HepG2 (cell line): Measurements from ENCODE around the gene MICA. TPM values are rescaled to one million over a fixed set of nuclear protein-coding genes. Genes with fewer than 3 reads are reported as not detected.

ENCODE experiments used
- AGO1 ChIP-seq: fragments of 200-400 bp; formaldehyde crosslinking; IDR thresholded peaks from 2 replicates; pipeline ENCODE4 v1.6.1; 2017; ENCODE audit warnings: mild to moderate bottlenecking, low read depth, low read length, moderate library complexity; ENCODE audit not compliant: poor library complexity, severe bottlenecking
- CAMTA2 ChIP-seq: sonication (generic); formaldehyde crosslinking; IDR thresholded peaks from 2 replicates; pipeline ENCODE4 v1.4.0; 2020; ENCODE audit warnings: mild to moderate bottlenecking, missing genetic modification reagents, borderline replicate concordance
- HNRNPLL ChIP-seq: fragments of 200-400 bp; formaldehyde crosslinking; IDR thresholded peaks from 2 replicates; pipeline ENCODE4 v1.6.1; 2017; ENCODE audit warnings: mild to moderate bottlenecking, low read depth, low read length; ENCODE audit not compliant: poor library complexity, severe bottlenecking
- HOXA7 ChIP-seq: sonication (generic); formaldehyde crosslinking; IDR thresholded peaks from 2 replicates; pipeline ENCODE4 v1.8.1; 2022; ENCODE audit warnings: mild to moderate bottlenecking, missing genetic modification reagents, moderate library complexity
- NFE2L1 ChIP-seq: sonication (generic); formaldehyde crosslinking; IDR thresholded peaks from 2 replicates; pipeline ENCODE4 v1.4.0; 2020; ENCODE audit warnings: missing genetic modification reagents, mild to moderate bottlenecking, borderline replicate concordance
- ZFY ChIP-seq: sonication (generic); formaldehyde crosslinking; IDR thresholded peaks from 2 replicates; pipeline ENCODE4 v1.4.0; 2020; ENCODE audit warnings: missing genetic modification reagents
- ZNF232 ChIP-seq: sonication (generic); formaldehyde crosslinking; IDR thresholded peaks from 2 replicates; pipeline ENCODE4 v1.4.0; 2020; ENCODE audit warnings: missing genetic modification reagents, borderline replicate concordance
- ZNF24 ChIP-seq: fragments of 450-650 bp; IDR thresholded peaks from 2 replicates; pipeline ENCODE4 v1.6.1; 2017; ENCODE audit warnings: antibody characterized with exemption, mild to moderate bottlenecking
- ZNF547 ChIP-seq: sonication (generic); formaldehyde crosslinking; IDR thresholded peaks from 2 replicates; pipeline ENCODE4 v1.5.1; 2020; ENCODE audit warnings: mild to moderate bottlenecking, missing genetic modification reagents
- polyA plus RNA-seq, 8 experiments: library from polyadenylated mRNA; depleted of rRNA in 3 of 8; stranded (reverse) in 7 of 8; unstranded in 1 of 8; fragments of >200 nt; fragmentation: Illumina TruSeq in 4 of 8; extraction: Trizol in 4 of 8; gene quantifications; 2 replicates each; pipeline versions ENCODE4 v1.2.1 to v1.2.3, GENCODE V29; 2011 to 2016; ENCODE audit warnings: low read depth in 4 of 8, missing spikeins in 1 of 8, mixed read lengths in 1 of 8; ENCODE audit not compliant: insufficient read depth in 1 of 8
- total RNA-seq, 5 experiments: library from RNA; depleted of rRNA; stranded (reverse); fragments of >200 nt; fragmentation: Illumina TruSeq; extraction: Trizol; gene quantifications; 2 replicates each; pipeline ENCODE4 v1.2.3, GENCODE V29; 2016; ENCODE audit warnings: low read depth in 1 of 5
- TF ChIP-seq, protein P1 (sequence below): sonication (generic); formaldehyde crosslinking; IDR thresholded peaks from 2 replicates; pipeline ENCODE4 v1.5.0; 2020; ENCODE audit warnings: mild to moderate bottlenecking, missing genetic modification reagents
- TF ChIP-seq, protein P2 (sequence below): sonication (generic); formaldehyde crosslinking; IDR thresholded peaks from 2 replicates; pipeline ENCODE4 v1.8.0; 2022; ENCODE audit warnings: missing genetic modification reagents, low read depth, mild to moderate bottlenecking, borderline replicate concordance
- TF ChIP-seq, protein P3 (sequence below): sonication (generic); formaldehyde crosslinking; IDR thresholded peaks from 2 replicates; pipeline ENCODE4 v1.4.0; 2020; ENCODE audit warnings: mild to moderate bottlenecking, missing genetic modification reagents
- TF ChIP-seq, protein P4 (sequence below): sonication (generic); formaldehyde crosslinking; IDR thresholded peaks from 2 replicates; pipeline ENCODE4 v1.5.1; 2020; ENCODE audit warnings: missing genetic modification reagents, mild to moderate bottlenecking, borderline replicate concordance
- TF ChIP-seq, protein P5 (sequence below): IDR thresholded peaks from 2 replicates; pipeline ENCODE4 v1.6.1; 2016; ENCODE audit warnings: low read depth

Gene MICA
- total and polyA plus RNA-seq, 2 of the 13 experiments (the other 11 are each of a cell fraction or from before 2014, with no cell fraction given) = 21.6 to 38.1 TPM

DNA sequence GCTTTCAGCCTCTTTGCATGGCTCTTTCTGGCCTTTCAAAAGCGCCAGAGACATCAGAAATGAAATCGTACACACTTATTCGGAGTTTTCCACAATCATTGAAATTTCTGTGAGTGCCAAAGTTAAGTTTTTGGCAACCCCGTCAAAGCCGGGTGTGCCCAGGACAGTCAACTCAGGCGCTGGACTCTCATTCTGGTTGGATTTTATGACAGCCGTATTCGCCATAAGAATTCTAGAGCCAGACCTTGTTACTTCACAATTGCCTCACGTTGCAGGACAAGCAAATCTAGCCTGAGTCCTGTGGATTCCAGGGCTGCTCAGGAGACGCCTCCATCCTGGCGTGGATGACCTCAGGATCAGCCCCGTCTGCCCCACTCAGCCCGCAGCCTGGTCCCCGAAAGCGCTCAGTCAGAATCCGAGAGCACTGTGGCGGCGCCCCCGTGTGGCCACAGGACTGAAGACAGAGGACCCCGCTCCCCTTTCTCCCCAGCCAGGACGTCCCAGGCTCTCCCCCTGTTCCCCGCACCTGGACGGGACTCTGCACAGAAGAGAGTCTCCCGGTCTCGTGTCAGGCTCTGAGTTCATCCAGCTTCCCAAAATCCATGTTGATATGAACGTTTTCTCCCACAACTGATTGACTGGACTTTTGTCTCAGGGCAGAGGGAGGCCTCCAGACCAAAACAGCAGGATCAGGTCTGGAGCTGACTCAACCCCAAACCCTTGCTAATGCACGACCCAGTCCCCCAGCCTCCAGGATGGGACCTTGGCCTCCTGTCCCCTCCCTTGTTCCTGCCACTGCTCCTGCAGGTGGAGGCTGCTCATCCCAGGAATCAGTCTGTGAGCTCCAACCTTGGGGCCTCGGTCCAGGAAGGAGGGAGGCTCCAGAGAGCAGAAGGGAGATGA lies 38.2 kb downstream of the MICA start (continued):
- TF ChIP-seq, protein P1, sequence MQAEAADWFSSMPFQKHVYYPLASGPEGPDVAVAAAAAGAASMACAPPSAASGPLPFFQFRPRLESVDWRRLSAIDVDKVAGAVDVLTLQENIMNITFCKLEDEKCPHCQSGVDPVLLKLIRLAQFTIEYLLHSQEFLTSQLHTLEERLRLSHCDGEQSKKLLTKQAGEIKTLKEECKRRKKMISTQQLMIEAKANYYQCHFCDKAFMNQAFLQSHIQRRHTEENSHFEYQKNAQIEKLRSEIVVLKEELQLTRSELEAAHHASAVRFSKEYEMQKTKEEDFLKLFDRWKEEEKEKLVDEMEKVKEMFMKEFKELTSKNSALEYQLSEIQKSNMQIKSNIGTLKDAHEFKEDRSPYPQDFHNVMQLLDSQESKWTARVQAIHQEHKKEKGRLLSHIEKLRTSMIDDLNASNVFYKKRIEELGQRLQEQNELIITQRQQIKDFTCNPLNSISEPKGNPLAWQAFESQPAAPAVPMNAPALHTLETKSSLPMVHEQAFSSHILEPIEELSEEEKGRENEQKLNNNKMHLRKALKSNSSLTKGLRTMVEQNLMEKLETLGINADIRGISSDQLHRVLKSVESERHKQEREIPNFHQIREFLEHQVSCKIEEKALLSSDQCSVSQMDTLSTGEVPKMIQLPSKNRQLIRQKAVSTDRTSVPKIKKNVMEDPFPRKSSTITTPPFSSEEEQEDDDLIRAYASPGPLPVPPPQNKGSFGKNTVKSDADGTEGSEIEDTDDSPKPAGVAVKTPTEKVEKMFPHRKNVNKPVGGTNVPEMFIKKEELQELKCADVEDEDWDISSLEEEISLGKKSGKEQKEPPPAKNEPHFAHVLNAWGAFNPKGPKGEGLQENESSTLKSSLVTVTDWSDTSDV (CRISPR knock-in tag) = peak; percentile 84; the same call in 1 of the 2 replicates
- TF ChIP-seq ZNF547 (CRISPR knock-in tag) (no peak), HNRNPLL (peak; percentile 41), NFE2L1 (CRISPR knock-in tag) (no peak), ZNF24 (no peak), AGO1 (peak; percentile 57), ZFY (CRISPR knock-in tag) (peak; percentile 25; the same call in 1 of the 2 replicates), HOXA7 (CRISPR knock-in tag) (no peak), CAMTA2 (CRISPR knock-in tag) (no peak), ZNF232 (CRISPR knock-in tag) (no peak)
- TF ChIP-seq, protein P2, sequence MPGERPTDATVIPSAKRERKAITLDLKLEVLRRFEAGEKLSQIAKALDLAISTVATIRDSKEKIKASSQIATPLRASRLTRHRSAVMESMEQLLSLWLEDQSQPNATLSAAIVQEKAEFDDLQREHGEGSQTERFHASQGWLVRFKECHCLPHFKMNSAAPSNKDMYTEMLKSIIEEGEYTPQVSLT (CRISPR knock-in tag) = no peak
- TF ChIP-seq, protein P3, sequence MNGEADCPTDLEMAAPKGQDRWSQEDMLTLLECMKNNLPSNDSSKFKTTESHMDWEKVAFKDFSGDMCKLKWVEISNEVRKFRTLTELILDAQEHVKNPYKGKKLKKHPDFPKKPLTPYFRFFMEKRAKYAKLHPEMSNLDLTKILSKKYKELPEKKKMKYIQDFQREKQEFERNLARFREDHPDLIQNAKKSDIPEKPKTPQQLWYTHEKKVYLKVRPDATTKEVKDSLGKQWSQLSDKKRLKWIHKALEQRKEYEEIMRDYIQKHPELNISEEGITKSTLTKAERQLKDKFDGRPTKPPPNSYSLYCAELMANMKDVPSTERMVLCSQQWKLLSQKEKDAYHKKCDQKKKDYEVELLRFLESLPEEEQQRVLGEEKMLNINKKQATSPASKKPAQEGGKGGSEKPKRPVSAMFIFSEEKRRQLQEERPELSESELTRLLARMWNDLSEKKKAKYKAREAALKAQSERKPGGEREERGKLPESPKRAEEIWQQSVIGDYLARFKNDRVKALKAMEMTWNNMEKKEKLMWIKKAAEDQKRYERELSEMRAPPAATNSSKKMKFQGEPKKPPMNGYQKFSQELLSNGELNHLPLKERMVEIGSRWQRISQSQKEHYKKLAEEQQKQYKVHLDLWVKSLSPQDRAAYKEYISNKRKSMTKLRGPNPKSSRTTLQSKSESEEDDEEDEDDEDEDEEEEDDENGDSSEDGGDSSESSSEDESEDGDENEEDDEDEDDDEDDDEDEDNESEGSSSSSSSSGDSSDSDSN (CRISPR knock-in tag) = peak; percentile 64
- TF ChIP-seq, protein P4, sequence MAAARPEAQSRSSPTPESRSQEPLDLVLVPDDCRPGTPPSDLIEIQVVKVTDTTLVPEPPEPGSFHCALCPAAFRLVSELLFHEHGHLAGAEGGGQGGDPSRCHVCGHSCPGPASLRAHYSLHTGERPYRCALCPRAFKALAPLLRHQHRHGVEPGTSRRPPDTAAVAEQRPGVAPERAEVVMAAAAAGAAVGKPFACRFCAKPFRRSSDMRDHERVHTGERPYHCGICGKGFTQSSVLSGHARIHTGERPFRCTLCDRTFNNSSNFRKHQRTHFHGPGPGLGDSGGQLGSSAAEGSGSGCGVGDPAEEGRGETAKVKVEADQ (CRISPR knock-in tag) = no peak; the same call in 1 of the 2 replicates
- TF ChIP-seq, protein P5, sequence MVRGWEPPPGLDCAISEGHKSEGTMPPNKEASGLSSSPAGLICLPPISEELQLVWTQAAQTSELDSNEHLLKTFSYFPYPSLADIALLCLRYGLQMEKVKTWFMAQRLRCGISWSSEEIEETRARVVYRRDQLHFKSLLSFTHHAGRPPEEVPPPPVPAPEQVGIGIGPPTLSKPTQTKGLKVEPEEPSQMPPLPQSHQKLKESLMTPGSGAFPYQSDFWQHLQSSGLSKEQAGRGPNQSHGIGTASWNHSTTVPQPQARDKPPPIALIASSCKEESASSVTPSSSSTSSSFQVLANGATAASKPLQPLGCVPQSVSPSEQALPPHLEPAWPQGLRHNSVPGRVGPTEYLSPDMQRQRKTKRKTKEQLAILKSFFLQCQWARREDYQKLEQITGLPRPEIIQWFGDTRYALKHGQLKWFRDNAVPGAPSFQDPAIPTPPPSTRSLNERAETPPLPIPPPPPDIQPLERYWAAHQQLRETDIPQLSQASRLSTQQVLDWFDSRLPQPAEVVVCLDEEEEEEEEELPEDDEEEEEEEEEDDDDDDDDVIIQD (CRISPR knock-in tag) = peak; percentile 43; the same call in 1 of the 2 replicates
